Measurements from ENCODE around the gene PRIM1. TPM values are rescaled to one million over a fixed set of nuclear protein-coding genes. Genes with fewer than 3 reads are reported as not detected.

PRIM1 gene
- total RNA-seq, 1 experiment from 2014 or later = 50.7 TPM

GRCh38 chr12:56781726-56782125 is 29.6 kb upstream of the PRIM1 start:
- no peaks in the 10 kb centered on the region for H3K4me1 ChIP-seq (ENCODE audit: insufficient read depth, low read length)
- H3K4me2 ChIP-seq (ENCODE audit: insufficient read depth, insufficient read length, low read length) = no peak overlapping the region
- no peaks in the 10 kb centered on the region for H3K23me2 ChIP-seq (ENCODE audit: insufficient read length, low read depth, low read length, poor library complexity, severe bottlenecking)
- H4K20me1 ChIP-seq (ENCODE audit: control insufficient read depth, insufficient read depth, insufficient read length) = no peaks in the 10 kb centered on the region
- H3K23ac ChIP-seq (ENCODE audit: insufficient read length, low read depth, low read length) = no peak overlapping the region
- H2AK5ac ChIP-seq (ENCODE audit: insufficient read length, low read length) = no peak overlapping the region
- no peaks in the 10 kb centered on the region for H3K27me3 ChIP-seq (ENCODE audit: insufficient read depth, low read length)
- H3K9ac ChIP-seq (ENCODE audit: extremely low read depth, insufficient read length, low read length) = no peak overlapping the region
- no peak overlapping the region for H3K4me3 Mint-ChIP-seq
- no peak for DNase-seq
- H4K8ac ChIP-seq (replicated peaks; ENCODE audit: insufficient read length, low read depth, low read length) = no peak overlapping the region
- H3K27ac Mint-ChIP-seq = no peak overlapping the region
- no peak overlapping the region for H3K56ac ChIP-seq (ENCODE audit: insufficient read length, low read depth, low read length)
- no peak overlapping the region for H4K91ac ChIP-seq (ENCODE audit: insufficient read length, low read depth, low read length)
- no peak overlapping the region for H3K14ac ChIP-seq (ENCODE audit: insufficient read depth, low read length)
- no peak overlapping the region for H3K27ac ChIP-seq (ENCODE audit: insufficient read length, low read depth, low read length)
- H3K4ac ChIP-seq (ENCODE audit: low read depth, low read length) = no peak overlapping the region
- peaks cover 5% of the 10 kb centered on the region for H3K9me3 ChIP-seq (ENCODE audit: control insufficient read depth, low read depth, low read length)
- peaks cover 24 to 29% of the 10 kb centered on the region in 2 experiments for H3K9me3 Mint-ChIP-seq
- no peak overlapping the region for H2BK12ac ChIP-seq (ENCODE audit: insufficient read length, low read depth, low read length)
- peaks cover 5% of the 10 kb centered on the region in 2 experiments; a peak in 3 of 4 replicates for H3K4me1 Mint-ChIP-seq
- H3K36me3 Mint-ChIP-seq (ENCODE audit: insufficient read depth in 1 of 3, low read depth in 3 of 3) = peaks cover 9 to 23% (median 17%) of the 10 kb centered on the region in 3 experiments
- no peak overlapping the region for H2AFZ ChIP-seq (ENCODE audit: low read length)
- H3K79me1 ChIP-seq (ENCODE audit: insufficient read depth, low read depth, low read length, poor library complexity, severe bottlenecking) = no peaks in the 10 kb centered on the region
- no peak for TF ChIP-seq CTCF (conservative IDR thresholded peaks at IDR 0.05)
- H3T11ph ChIP-seq (ENCODE audit: low read length) = no peak overlapping the region
- no peak overlapping the region for H2BK120ac ChIP-seq (ENCODE audit: low read depth, low read length, poor library complexity, severe bottlenecking)
- no peak overlapping the region for H4K5ac ChIP-seq (ENCODE audit: insufficient read length, low read depth, low read length)
- no peaks in the 10 kb centered on the region for H3K79me2 ChIP-seq (ENCODE audit: insufficient read depth, low read length)
- WGBS (ENCODE audit: extremely low coverage, insufficient read length, low lambda C conversion rate) = no CpG with 5 or more reads among the region's 4 CpGs
- H3K18ac ChIP-seq (ENCODE audit: insufficient read length, low read depth, low read length) = no peak overlapping the region
- no peak overlapping the region for H2BK20ac ChIP-seq (ENCODE audit: low read depth, low read length, poor library complexity, severe bottlenecking)
- H3K27me3 Mint-ChIP-seq (ENCODE audit: low read depth) = no peaks in the 10 kb centered on the region
- no peak overlapping the region for H2BK5ac ChIP-seq (ENCODE audit: insufficient read length, low read length)
- no peak overlapping the region for H2BK15ac ChIP-seq (ENCODE audit: low read depth, low read length)
